Measurements from ENCODE around the gene RAB10. TPM values are rescaled to one million over a fixed set of nuclear protein-coding genes. Genes with fewer than 3 reads are reported as not detected.

Gene RAB10
- total and polyA plus RNA-seq, 2 experiments from 2014 or later: 102 to 143 TPM

DNA sequence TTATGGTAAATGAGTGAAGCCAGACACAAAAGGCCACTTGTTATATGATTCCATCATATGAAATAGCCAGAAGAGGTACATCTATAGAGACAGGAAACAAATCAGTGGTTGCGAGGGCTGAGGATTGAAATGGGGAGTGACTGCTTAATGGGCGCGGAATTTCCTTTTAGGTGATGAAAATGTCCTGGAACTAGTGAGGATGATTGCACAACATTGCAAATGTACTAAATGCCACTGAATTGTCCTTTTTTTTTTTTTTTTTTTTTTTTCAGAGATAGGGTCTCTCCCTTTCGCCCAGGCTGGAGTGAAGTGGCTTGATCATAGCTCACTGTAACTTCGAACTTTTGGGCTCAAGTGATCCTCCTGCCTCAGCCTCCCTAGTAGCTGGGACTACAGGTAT is 123.7 kb downstream of the RAB10 start (continued):
- TF ChIP-seq, protein P1, sequence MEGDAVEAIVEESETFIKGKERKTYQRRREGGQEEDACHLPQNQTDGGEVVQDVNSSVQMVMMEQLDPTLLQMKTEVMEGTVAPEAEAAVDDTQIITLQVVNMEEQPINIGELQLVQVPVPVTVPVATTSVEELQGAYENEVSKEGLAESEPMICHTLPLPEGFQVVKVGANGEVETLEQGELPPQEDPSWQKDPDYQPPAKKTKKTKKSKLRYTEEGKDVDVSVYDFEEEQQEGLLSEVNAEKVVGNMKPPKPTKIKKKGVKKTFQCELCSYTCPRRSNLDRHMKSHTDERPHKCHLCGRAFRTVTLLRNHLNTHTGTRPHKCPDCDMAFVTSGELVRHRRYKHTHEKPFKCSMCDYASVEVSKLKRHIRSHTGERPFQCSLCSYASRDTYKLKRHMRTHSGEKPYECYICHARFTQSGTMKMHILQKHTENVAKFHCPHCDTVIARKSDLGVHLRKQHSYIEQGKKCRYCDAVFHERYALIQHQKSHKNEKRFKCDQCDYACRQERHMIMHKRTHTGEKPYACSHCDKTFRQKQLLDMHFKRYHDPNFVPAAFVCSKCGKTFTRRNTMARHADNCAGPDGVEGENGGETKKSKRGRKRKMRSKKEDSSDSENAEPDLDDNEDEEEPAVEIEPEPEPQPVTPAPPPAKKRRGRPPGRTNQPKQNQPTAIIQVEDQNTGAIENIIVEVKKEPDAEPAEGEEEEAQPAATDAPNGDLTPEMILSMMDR (conservative IDR thresholded peaks at IDR 0.05; ENCODE audit: low read depth in 2 of 2): no peak
- no peak for TF ChIP-seq EZH2phosphoT487 (IDR thresholded peaks at IDR 0.05; ENCODE audit: unreplicated experiment)
- no peak for TF ChIP-seq STAT1 (IDR thresholded peaks at IDR 0.05; ENCODE audit: unreplicated experiment)
- TF ChIP-seq, protein P2, sequence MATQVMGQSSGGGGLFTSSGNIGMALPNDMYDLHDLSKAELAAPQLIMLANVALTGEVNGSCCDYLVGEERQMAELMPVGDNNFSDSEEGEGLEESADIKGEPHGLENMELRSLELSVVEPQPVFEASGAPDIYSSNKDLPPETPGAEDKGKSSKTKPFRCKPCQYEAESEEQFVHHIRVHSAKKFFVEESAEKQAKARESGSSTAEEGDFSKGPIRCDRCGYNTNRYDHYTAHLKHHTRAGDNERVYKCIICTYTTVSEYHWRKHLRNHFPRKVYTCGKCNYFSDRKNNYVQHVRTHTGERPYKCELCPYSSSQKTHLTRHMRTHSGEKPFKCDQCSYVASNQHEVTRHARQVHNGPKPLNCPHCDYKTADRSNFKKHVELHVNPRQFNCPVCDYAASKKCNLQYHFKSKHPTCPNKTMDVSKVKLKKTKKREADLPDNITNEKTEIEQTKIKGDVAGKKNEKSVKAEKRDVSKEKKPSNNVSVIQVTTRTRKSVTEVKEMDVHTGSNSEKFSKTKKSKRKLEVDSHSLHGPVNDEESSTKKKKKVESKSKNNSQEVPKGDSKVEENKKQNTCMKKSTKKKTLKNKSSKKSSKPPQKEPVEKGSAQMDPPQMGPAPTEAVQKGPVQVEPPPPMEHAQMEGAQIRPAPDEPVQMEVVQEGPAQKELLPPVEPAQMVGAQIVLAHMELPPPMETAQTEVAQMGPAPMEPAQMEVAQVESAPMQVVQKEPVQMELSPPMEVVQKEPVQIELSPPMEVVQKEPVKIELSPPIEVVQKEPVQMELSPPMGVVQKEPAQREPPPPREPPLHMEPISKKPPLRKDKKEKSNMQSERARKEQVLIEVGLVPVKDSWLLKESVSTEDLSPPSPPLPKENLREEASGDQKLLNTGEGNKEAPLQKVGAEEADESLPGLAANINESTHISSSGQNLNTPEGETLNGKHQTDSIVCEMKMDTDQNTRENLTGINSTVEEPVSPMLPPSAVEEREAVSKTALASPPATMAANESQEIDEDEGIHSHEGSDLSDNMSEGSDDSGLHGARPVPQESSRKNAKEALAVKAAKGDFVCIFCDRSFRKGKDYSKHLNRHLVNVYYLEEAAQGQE (IDR thresholded peaks at IDR 0.05; ENCODE audit: unreplicated experiment): no peak
- TF ChIP-seq NANOG (IDR thresholded peaks at IDR 0.05; ENCODE audit: borderline replicate concordance): no peak
- TF ChIP-seq ZNF331 (CRISPR knock-in tag; IDR thresholded peaks at IDR 0.05; ENCODE audit: low read depth): no peak
- no peak for TF ChIP-seq EZH2 (IDR thresholded peaks at IDR 0.05; ENCODE audit: low read depth, unreplicated experiment)
- no peak for TF ChIP-seq ZNF114 (CRISPR knock-in tag; IDR thresholded peaks at IDR 0.05)

DNA sequence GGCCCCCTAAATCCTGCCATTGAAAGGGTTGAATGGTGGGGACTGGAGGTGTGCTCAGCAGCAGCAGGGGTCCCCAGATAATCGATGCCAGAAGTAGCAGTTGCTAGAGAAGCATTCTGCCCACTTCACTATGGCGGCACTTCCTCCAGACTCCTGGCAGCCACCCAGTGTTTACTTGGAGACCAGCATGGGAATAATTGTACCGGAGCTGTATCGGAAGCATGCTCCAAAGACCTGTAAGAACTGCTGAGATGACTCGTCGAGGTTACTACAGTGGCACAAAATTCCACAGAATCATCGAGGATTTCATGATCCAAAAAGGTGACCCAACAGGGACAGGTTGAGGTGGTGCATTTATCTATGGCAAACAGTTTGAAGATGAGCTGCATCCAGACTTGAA is 128.0 kb downstream of the RAB10 start:
- no peak overlapping the region for H3K4me3 Mint-ChIP-seq
- ATAC-seq: no peak
- no peaks in the 10 kb centered on the region for H3K27me3 ChIP-seq (ENCODE audit: insufficient read depth)
- TF ChIP-seq STAT1 (IDR thresholded peaks at IDR 0.05; ENCODE audit: unreplicated experiment) (no peak), NANOG (IDR thresholded peaks at IDR 0.05; ENCODE audit: borderline replicate concordance) (no peak), EZH2 (IDR thresholded peaks at IDR 0.05; ENCODE audit: low read depth, unreplicated experiment) (no peak), POLR2AphosphoS5 (IDR thresholded peaks at IDR 0.05; ENCODE audit: low read depth) (no peak), CREB1 (CRISPR knock-in tag; IDR thresholded peaks at IDR 0.05; ENCODE audit: low read depth) (no peak)
- TF ChIP-seq, protein P3, sequence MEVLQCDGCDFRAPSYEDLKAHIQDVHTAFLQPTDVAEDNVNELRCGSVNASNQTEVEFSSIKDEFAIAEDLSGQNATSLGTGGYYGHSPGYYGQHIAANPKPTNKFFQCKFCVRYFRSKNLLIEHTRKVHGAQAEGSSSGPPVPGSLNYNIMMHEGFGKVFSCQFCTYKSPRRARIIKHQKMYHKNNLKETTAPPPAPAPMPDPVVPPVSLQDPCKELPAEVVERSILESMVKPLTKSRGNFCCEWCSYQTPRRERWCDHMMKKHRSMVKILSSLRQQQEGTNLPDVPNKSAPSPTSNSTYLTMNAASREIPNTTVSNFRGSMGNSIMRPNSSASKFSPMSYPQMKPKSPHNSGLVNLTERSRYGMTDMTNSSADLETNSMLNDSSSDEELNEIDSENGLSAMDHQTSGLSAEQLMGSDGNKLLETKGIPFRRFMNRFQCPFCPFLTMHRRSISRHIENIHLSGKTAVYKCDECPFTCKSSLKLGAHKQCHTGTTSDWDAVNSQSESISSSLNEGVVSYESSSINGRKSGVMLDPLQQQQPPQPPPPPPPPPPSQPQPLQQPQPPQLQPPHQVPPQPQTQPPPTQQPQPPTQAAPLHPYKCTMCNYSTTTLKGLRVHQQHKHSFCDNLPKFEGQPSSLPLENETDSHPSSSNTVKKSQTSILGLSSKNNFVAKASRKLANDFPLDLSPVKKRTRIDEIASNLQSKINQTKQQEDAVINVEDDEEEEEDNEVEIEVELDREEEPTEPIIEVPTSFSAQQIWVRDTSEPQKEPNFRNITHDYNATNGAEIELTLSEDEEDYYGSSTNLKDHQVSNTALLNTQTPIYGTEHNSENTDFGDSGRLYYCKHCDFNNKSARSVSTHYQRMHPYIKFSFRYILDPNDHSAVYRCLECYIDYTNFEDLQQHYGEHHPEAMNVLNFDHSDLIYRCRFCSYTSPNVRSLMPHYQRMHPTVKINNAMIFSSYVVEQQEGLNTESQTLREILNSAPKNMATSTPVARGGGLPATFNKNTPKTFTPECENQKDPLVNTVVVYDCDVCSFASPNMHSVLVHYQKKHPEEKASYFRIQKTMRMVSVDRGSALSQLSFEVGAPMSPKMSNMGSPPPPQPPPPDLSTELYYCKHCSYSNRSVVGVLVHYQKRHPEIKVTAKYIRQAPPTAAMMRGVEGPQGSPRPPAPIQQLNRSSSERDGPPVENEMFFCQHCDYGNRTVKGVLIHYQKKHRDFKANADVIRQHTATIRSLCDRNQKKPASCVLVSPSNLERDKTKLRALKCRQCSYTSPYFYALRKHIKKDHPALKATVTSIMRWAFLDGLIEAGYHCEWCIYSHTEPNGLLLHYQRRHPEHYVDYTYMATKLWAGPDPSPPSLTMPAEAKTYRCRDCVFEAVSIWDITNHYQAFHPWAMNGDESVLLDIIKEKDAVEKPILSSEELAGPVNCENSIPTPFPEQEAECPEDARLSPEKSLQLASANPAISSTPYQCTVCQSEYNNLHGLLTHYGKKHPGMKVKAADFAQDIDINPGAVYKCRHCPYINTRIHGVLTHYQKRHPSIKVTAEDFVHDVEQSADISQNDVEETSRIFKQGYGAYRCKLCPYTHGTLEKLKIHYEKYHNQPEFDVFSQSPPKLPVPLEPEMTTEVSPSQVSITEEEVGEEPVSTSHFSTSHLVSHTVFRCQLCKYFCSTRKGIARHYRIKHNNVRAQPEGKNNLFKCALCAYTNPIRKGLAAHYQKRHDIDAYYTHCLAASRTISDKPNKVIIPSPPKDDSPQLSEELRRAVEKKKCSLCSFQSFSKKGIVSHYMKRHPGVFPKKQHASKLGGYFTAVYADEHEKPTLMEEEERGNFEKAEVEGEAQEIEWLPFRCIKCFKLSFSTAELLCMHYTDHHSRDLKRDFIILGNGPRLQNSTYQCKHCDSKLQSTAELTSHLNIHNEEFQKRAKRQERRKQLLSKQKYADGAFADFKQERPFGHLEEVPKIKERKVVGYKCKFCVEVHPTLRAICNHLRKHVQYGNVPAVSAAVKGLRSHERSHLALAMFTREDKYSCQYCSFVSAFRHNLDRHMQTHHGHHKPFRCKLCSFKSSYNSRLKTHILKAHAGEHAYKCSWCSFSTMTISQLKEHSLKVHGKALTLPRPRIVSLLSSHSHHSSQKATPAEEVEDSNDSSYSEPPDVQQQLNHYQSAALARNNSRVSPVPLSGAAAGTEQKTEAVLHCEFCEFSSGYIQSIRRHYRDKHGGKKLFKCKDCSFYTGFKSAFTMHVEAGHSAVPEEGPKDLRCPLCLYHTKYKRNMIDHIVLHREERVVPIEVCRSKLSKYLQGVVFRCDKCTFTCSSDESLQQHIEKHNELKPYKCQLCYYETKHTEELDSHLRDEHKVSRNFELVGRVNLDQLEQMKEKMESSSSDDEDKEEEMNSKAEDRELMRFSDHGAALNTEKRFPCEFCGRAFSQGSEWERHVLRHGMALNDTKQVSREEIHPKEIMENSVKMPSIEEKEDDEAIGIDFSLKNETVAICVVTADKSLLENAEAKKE (CRISPR knock-in tag; IDR thresholded peaks at IDR 0.05): no peak
- TF ChIP-seq, protein P1 (conservative IDR thresholded peaks at IDR 0.05; ENCODE audit: low read depth in 2 of 2): no peak

More for the DNA sequence above, 128.0 kb downstream of the RAB10 start:
- H3K27ac Mint-ChIP-seq: no peak overlapping the region
- no peak for DNase-seq (ENCODE audit: low spot score)
- no peak overlapping the region for H2AFZ ChIP-seq
- no peaks in the 10 kb centered on the region for H4K20me1 ChIP-seq (replicated peaks; ENCODE audit: insufficient read depth)
- H3K9me2 ChIP-seq (ENCODE audit: insufficient read depth): no peaks in the 10 kb centered on the region
- H3K4me3 ChIP-seq: no peak overlapping the region
- H3K4me2 ChIP-seq: no peak overlapping the region
- no peaks in the 10 kb centered on the region for H3K4me1 ChIP-seq (ENCODE audit: insufficient read depth)
- H3K9me3 Mint-ChIP-seq: no peaks in the 10 kb centered on the region
- no peaks in the 10 kb centered on the region for H3K36me3 ChIP-seq (ENCODE audit: insufficient read depth)
- H3K27me3 Mint-ChIP-seq (ENCODE audit: insufficient read depth, low read depth, poor library complexity): peaks cover 4% of the 10 kb centered on the region
- no peaks in the 10 kb centered on the region for H3F3A ChIP-seq (replicated peaks; ENCODE audit: low read depth)
- H3K36me3 Mint-ChIP-seq (ENCODE audit: low read depth): no peaks in the 10 kb centered on the region
- no peaks in the 10 kb centered on the region for H3K79me2 ChIP-seq (replicated peaks; ENCODE audit: insufficient read depth)
- no peaks in the 10 kb centered on the region for H3K4me1 Mint-ChIP-seq
- no peak overlapping the region for H3K27ac ChIP-seq (ENCODE audit: low read depth)

All from GM23338 (cell line).